ENCODE measurements around the gene RNF111. TPM values are rescaled to one million over a fixed set of nuclear protein-coding genes. Genes with fewer than 3 reads are reported as not detected.

The RNF111 gene
- total and polyA plus RNA-seq, 2 experiments from 2014 or later: 14.4 to 24.5 TPM

DNA sequence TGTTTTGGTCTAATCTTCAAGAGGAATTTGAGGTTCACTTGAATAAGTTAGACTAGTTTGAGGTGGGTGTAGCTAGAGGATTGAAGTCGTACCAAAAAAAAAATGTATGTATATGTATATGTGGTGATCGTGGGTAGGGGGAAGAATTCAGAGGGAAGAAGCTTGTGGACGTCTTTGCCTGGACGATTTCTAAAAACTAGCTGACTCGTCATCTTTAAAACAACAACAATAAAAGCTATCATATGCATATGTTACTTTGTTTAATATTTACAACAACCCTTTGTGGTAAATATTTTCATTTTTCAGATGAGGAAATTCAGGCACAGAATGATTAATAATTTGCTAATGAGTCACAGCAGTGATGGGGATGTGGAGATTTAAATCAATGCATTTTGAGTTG lies 18.1 kb downstream of the RNF111 start:
- no peak for ATAC-seq

More for the DNA sequence above, 18.1 kb downstream of the RNF111 start:
- no peak for TF ChIP-seq NANOG (IDR thresholded peaks at IDR 0.05; ENCODE audit: borderline replicate concordance)
- no peak for TF ChIP-seq STAT1 (IDR thresholded peaks at IDR 0.05; ENCODE audit: unreplicated experiment)
- no peak for TF ChIP-seq POLR2AphosphoS5 (IDR thresholded peaks at IDR 0.05; ENCODE audit: low read depth)
- TF ChIP-seq, protein P1, sequence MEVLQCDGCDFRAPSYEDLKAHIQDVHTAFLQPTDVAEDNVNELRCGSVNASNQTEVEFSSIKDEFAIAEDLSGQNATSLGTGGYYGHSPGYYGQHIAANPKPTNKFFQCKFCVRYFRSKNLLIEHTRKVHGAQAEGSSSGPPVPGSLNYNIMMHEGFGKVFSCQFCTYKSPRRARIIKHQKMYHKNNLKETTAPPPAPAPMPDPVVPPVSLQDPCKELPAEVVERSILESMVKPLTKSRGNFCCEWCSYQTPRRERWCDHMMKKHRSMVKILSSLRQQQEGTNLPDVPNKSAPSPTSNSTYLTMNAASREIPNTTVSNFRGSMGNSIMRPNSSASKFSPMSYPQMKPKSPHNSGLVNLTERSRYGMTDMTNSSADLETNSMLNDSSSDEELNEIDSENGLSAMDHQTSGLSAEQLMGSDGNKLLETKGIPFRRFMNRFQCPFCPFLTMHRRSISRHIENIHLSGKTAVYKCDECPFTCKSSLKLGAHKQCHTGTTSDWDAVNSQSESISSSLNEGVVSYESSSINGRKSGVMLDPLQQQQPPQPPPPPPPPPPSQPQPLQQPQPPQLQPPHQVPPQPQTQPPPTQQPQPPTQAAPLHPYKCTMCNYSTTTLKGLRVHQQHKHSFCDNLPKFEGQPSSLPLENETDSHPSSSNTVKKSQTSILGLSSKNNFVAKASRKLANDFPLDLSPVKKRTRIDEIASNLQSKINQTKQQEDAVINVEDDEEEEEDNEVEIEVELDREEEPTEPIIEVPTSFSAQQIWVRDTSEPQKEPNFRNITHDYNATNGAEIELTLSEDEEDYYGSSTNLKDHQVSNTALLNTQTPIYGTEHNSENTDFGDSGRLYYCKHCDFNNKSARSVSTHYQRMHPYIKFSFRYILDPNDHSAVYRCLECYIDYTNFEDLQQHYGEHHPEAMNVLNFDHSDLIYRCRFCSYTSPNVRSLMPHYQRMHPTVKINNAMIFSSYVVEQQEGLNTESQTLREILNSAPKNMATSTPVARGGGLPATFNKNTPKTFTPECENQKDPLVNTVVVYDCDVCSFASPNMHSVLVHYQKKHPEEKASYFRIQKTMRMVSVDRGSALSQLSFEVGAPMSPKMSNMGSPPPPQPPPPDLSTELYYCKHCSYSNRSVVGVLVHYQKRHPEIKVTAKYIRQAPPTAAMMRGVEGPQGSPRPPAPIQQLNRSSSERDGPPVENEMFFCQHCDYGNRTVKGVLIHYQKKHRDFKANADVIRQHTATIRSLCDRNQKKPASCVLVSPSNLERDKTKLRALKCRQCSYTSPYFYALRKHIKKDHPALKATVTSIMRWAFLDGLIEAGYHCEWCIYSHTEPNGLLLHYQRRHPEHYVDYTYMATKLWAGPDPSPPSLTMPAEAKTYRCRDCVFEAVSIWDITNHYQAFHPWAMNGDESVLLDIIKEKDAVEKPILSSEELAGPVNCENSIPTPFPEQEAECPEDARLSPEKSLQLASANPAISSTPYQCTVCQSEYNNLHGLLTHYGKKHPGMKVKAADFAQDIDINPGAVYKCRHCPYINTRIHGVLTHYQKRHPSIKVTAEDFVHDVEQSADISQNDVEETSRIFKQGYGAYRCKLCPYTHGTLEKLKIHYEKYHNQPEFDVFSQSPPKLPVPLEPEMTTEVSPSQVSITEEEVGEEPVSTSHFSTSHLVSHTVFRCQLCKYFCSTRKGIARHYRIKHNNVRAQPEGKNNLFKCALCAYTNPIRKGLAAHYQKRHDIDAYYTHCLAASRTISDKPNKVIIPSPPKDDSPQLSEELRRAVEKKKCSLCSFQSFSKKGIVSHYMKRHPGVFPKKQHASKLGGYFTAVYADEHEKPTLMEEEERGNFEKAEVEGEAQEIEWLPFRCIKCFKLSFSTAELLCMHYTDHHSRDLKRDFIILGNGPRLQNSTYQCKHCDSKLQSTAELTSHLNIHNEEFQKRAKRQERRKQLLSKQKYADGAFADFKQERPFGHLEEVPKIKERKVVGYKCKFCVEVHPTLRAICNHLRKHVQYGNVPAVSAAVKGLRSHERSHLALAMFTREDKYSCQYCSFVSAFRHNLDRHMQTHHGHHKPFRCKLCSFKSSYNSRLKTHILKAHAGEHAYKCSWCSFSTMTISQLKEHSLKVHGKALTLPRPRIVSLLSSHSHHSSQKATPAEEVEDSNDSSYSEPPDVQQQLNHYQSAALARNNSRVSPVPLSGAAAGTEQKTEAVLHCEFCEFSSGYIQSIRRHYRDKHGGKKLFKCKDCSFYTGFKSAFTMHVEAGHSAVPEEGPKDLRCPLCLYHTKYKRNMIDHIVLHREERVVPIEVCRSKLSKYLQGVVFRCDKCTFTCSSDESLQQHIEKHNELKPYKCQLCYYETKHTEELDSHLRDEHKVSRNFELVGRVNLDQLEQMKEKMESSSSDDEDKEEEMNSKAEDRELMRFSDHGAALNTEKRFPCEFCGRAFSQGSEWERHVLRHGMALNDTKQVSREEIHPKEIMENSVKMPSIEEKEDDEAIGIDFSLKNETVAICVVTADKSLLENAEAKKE (CRISPR knock-in tag; IDR thresholded peaks at IDR 0.05): no peak
- TF ChIP-seq JUNB (IDR thresholded peaks at IDR 0.05; ENCODE audit: unreplicated experiment): no peak
- TF ChIP-seq REST (IDR thresholded peaks at IDR 0.05; ENCODE audit: unreplicated experiment): no peak
- TF ChIP-seq EZH2phosphoT487 (IDR thresholded peaks at IDR 0.05; ENCODE audit: unreplicated experiment): no peak
- no peak for TF ChIP-seq EZH2 (IDR thresholded peaks at IDR 0.05; ENCODE audit: low read depth, unreplicated experiment)
- TF ChIP-seq, protein P2, sequence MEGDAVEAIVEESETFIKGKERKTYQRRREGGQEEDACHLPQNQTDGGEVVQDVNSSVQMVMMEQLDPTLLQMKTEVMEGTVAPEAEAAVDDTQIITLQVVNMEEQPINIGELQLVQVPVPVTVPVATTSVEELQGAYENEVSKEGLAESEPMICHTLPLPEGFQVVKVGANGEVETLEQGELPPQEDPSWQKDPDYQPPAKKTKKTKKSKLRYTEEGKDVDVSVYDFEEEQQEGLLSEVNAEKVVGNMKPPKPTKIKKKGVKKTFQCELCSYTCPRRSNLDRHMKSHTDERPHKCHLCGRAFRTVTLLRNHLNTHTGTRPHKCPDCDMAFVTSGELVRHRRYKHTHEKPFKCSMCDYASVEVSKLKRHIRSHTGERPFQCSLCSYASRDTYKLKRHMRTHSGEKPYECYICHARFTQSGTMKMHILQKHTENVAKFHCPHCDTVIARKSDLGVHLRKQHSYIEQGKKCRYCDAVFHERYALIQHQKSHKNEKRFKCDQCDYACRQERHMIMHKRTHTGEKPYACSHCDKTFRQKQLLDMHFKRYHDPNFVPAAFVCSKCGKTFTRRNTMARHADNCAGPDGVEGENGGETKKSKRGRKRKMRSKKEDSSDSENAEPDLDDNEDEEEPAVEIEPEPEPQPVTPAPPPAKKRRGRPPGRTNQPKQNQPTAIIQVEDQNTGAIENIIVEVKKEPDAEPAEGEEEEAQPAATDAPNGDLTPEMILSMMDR (conservative IDR thresholded peaks at IDR 0.05; ENCODE audit: low read depth in 2 of 2): no peak
- TF ChIP-seq ZNF114 (CRISPR knock-in tag; IDR thresholded peaks at IDR 0.05): no peak
- no peak for TF ChIP-seq CREB1 (CRISPR knock-in tag; IDR thresholded peaks at IDR 0.05; ENCODE audit: low read depth)
- TF ChIP-seq, protein P3, sequence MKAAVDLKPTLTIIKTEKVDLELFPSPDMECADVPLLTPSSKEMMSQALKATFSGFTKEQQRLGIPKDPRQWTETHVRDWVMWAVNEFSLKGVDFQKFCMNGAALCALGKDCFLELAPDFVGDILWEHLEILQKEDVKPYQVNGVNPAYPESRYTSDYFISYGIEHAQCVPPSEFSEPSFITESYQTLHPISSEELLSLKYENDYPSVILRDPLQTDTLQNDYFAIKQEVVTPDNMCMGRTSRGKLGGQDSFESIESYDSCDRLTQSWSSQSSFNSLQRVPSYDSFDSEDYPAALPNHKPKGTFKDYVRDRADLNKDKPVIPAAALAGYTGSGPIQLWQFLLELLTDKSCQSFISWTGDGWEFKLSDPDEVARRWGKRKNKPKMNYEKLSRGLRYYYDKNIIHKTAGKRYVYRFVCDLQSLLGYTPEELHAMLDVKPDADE (IDR thresholded peaks at IDR 0.05): no peak
- no peak for TF ChIP-seq ZNF331 (CRISPR knock-in tag; IDR thresholded peaks at IDR 0.05; ENCODE audit: low read depth)
- 0 out of 3 replicates have a peak, but pooled peaks cover 3% of the 10 kb centered on the region for H3K36me3 Mint-ChIP-seq (ENCODE audit: low read depth)
- Histone ChIP-seq H3F3A (replicated peaks; ENCODE audit: low read depth) (no peaks in the 10 kb centered on the region), H3K9me2 (ENCODE audit: insufficient read depth) (no peaks in the 10 kb centered on the region), H3K36me3 (ENCODE audit: insufficient read depth) (no peaks in the 10 kb centered on the region), H3K4me3 (no peak overlapping the region), H3K4me1 (ENCODE audit: insufficient read depth) (no peaks in the 10 kb centered on the region), H3K27me3 (ENCODE audit: insufficient read depth) (no peaks in the 10 kb centered on the region), H2AFZ (no peak overlapping the region), H3K79me2 (replicated peaks; ENCODE audit: insufficient read depth) (peaks cover 99% of the 10 kb centered on the region), H3K4me2 (no peak overlapping the region), H4K20me1 (replicated peaks; ENCODE audit: insufficient read depth) (peaks cover 10% of the 10 kb centered on the region; the same call in 1 of the 2 replicates), H3K27ac (ENCODE audit: low read depth) (no peak overlapping the region)
- peaks cover 2% of the 10 kb centered on the region for H3K27me3 Mint-ChIP-seq (ENCODE audit: insufficient read depth, low read depth, poor library complexity)
- no peak for DNase-seq (ENCODE audit: low spot score)
- 0 out of 2 replicates have a peak overlapping the region, but pooled peaks have one; percentile 4 for H3K27ac Mint-ChIP-seq
- no peaks in the 10 kb centered on the region for H3K9me3 Mint-ChIP-seq
- H3K4me3 Mint-ChIP-seq: no peak overlapping the region
- no peaks in the 10 kb centered on the region for H3K4me1 Mint-ChIP-seq

Measured in GM23338 (cell line).